Fibroblast of lung (primary cell): ENCODE data around the gene URI1. TPM values are rescaled to one million over a fixed set of nuclear protein-coding genes. Genes with fewer than 3 reads are reported as not detected.
A peak's percentile ranks its signal among the peaks of the same experiment; 100 is the strongest.

Source experiments
- DNase-seq, 2 donors: peaks; one replicate each; pipeline versions ENCODE4 v3.0.0 to v3.0.0-alpha.2; 2010; ENCODE audit warnings: low read depth in 2 of 2
- H2AFZ ChIP-seq: 2 replicates; pipeline ENCODE4 v1.5.1; 2012; ENCODE audit warnings: low read length, control low read depth, inconsistent platforms
- H3K27ac ChIP-seq: 2 replicates; pipeline ENCODE4 v1.5.1; 2011; ENCODE audit warnings: low read length, control low read depth; ENCODE audit not compliant: insufficient read depth
- H3K27me3 ChIP-seq: 2 replicates; pipeline ENCODE4 v1.5.1; 2011; ENCODE audit warnings: mild to moderate bottlenecking, low read length; ENCODE audit not compliant: control insufficient read depth, insufficient read depth
- H3K36me3 ChIP-seq: 2 replicates; pipeline ENCODE4 v1.5.1; 2011; ENCODE audit warnings: low read length; ENCODE audit not compliant: control insufficient read depth, insufficient read depth
- H3K4me1 ChIP-seq: 2 replicates; pipeline ENCODE4 v1.5.1; 2011; ENCODE audit warnings: low read length; ENCODE audit not compliant: control insufficient read depth, insufficient read depth; ENCODE audit errors: extremely low read depth
- H3K4me2 ChIP-seq: 2 replicates; pipeline ENCODE4 v1.5.1; 2011; ENCODE audit warnings: low read length, control low read depth; ENCODE audit not compliant: insufficient read depth; ENCODE audit errors: extremely low read depth
- H3K4me3 ChIP-seq, 4 experiments: fragments of 200-600 bp in 1 of 4; sonication (generic) in 1 of 4; replicated peaks in 1 of 4; 2 replicates each; pipeline ENCODE4 v1.5.1; 2011 to 2016; ENCODE audit warnings: low read length in 4 of 4, low read depth in 3 of 4, mild to moderate bottlenecking in 3 of 4, control low read depth in 2 of 4, inconsistent platforms in 1 of 4, mixed read lengths in 1 of 4; ENCODE audit not compliant: insufficient read depth in 1 of 4; ENCODE audit errors: control extremely low read depth in 1 of 4
- H3K79me2 ChIP-seq: 2 replicates; pipeline ENCODE4 v1.5.1; 2012; ENCODE audit warnings: mild to moderate bottlenecking, low read length, inconsistent platforms; ENCODE audit not compliant: control insufficient read depth, insufficient read depth
- H3K9ac ChIP-seq: 2 replicates; pipeline ENCODE4 v1.5.1; 2011; ENCODE audit warnings: mild to moderate bottlenecking, low read length, control low read depth; ENCODE audit not compliant: insufficient read depth
- H3K9me3 ChIP-seq: 2 replicates; pipeline ENCODE4 v1.5.1; 2012; ENCODE audit warnings: low read depth, low read length; ENCODE audit not compliant: control insufficient read depth, insufficient read depth
- H4K20me1 ChIP-seq: 2 replicates; pipeline ENCODE4 v1.5.1; 2011; ENCODE audit warnings: low read length; ENCODE audit not compliant: control insufficient read depth, insufficient read depth; ENCODE audit errors: extremely low read depth
- CTCF ChIP-seq, 2 donors: IDR thresholded peaks in 1 of 2; conservative IDR thresholded peaks in 1 of 2; 1 replicate in 1 of 2; 2 replicates in 1 of 2; pipeline ENCODE4 v1.5.1; 2011 to 2012; ENCODE audit warnings: low read length in 2 of 2, control low read depth in 1 of 2, inconsistent platforms in 1 of 2, low read depth in 1 of 2, mild to moderate bottlenecking in 1 of 2
- EZH2 ChIP-seq: IDR thresholded peaks from 2 replicates; pipeline ENCODE4 v1.5.1; 2012; ENCODE audit warnings: low read length, control low read depth, mild to moderate bottlenecking; ENCODE audit errors: missing control alignments
- polyA plus RNA-seq, 2 donors: library from polyadenylated mRNA; depleted of rRNA in 1 of 2; stranded (reverse) in 1 of 2; unstranded in 1 of 2; fragments of >200 nt; gene quantifications; 2 replicates each; pipeline ENCODE4 v1.2.1, GENCODE V29; 2011 to 2012; ENCODE audit warnings: missing spikeins in 1 of 2
- total RNA-seq: library from RNA; depleted of rRNA; stranded (reverse); fragments of >200 nt; gene quantifications from 2 replicates; pipeline ENCODE4 v1.2.1, GENCODE V29; 2014

URI1 gene
- total and polyA plus RNA-seq, 2 donors (not counting 1 experiment from before 2014, with no cell fraction given), result 62.6 to 77.4 TPM

- H3K4me1 ChIP-seq, result no peaks in the 10 kb centered on the region
- peaks cover 31% of the 10 kb centered on the region for H3K79me2 ChIP-seq
- H3K4me2 ChIP-seq, result no peak overlapping the region
Observed at GRCh38 chr19:29976151-29976943, 34.3 kb downstream of the URI1 start.

DNA sequence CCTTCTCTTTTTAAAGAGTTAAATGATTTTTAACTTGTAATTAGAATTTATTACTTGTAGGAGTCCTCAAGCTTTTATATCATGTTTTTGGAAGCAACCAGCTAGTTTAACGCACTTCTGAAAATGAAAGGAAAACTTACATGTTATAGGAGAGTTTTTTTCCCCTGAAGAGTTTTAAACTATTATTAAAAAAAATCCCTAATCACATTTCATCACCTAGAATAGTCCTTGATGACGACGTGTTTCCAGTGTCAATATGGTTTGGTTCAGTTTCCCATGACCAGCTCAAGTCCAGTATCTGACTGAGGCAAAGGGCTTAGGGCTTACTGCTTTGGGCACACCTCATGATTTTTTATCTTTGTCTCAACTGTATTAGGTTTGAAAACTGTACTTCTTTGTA lies 36.0 kb downstream of the URI1 start:
- Histone ChIP-seq H3K9me3 (no peaks in the 10 kb centered on the region), H3K36me3 (no peaks in the 10 kb centered on the region), H3K79me2 (peaks cover 24% of the 10 kb centered on the region), H3K9ac (no peak overlapping the region), H3K4me1 (no peaks in the 10 kb centered on the region), H3K27me3 (no peaks in the 10 kb centered on the region), H3K4me2 (peak overlapping the region; percentile 55), H4K20me1 (no peaks in the 10 kb centered on the region), H3K27ac (peak overlapping the region; percentile 29), H2AFZ (no peak overlapping the region), H3K4me3 (peak overlapping the region in 3 of 4 experiments; percentile 18 to 30 (median 28))
- TF ChIP-seq CTCF (conservative IDR thresholded peaks at IDR 0.05 in 1 of 2, IDR thresholded peaks at IDR 0.05 in 1 of 2; ENCODE audit: low read depth in 1 of 2, low read length in 2 of 2), result no peak
- no peak for TF ChIP-seq EZH2
- no peak for DNase-seq

More at GRCh38 chr19:29976151-29976943, 34.3 kb downstream of the URI1 start:
- H3K4me3 ChIP-seq, result no peak overlapping the region
- H3K36me3 ChIP-seq, result no peaks in the 10 kb centered on the region
- H4K20me1 ChIP-seq, result no peaks in the 10 kb centered on the region
- H3K27me3 ChIP-seq, result no peaks in the 10 kb centered on the region
- H3K27ac ChIP-seq, result no peak overlapping the region
- no peak for TF ChIP-seq EZH2
- TF ChIP-seq CTCF (conservative IDR thresholded peaks at IDR 0.05 in 1 of 2, IDR thresholded peaks at IDR 0.05 in 1 of 2; ENCODE audit: low read depth in 1 of 2, low read length in 2 of 2), result no peak
- no peak overlapping the region for H3K9ac ChIP-seq
- H2AFZ ChIP-seq, result no peak overlapping the region
- no peaks in the 10 kb centered on the region for H3K9me3 ChIP-seq
- no peak for DNase-seq

GRCh38 chr19:29983568-29983967 lies 41.5 kb downstream of the URI1 start:
- Histone ChIP-seq H3K27me3 (no peaks in the 10 kb centered on the region), H3K27ac (no peak overlapping the region), H3K4me3 (no peak overlapping the region), H3K79me2 (peaks cover 6% of the 10 kb centered on the region), H3K36me3 (no peaks in the 10 kb centered on the region), H2AFZ (no peak overlapping the region), H3K4me2 (no peak overlapping the region), H3K4me1 (no peaks in the 10 kb centered on the region), H3K9me3 (no peaks in the 10 kb centered on the region), H4K20me1 (no peaks in the 10 kb centered on the region), H3K9ac (no peak overlapping the region)
- DNase-seq, result no peak
- TF ChIP-seq CTCF (conservative IDR thresholded peaks at IDR 0.05 in 1 of 2, IDR thresholded peaks at IDR 0.05 in 1 of 2; ENCODE audit: low read depth in 1 of 2, low read length in 2 of 2), result no peak
- no peak for TF ChIP-seq EZH2
